HG02642 (cell line): ENCODE measurements around the gene KIF26A.
"Not testable (repeated sequence)": the region's sequence is repeated elsewhere in the genome, so short reads cannot be mapped to it uniquely, and the experiment has no call there.

Source experiments
- ATAC-seq: cut with Tn5 transposase; IDR thresholded peaks from one replicate; pipeline ENCODE4 v1.9.1; 2021; ENCODE audit warnings: mild to moderate bottlenecking; ENCODE audit not compliant: unreplicated experiment, poor library complexity

The KIF26A gene

GRCh38 chr14:104202259-104203070 is 64.1 kb downstream of the KIF26A start:
- ATAC-seq = no peak

GRCh38 chr14:104203071-104203425 is 64.7 kb downstream of the KIF26A start:
- no peak for ATAC-seq

GRCh38 chr14:104204660-104205149 is 66.3 kb downstream of the KIF26A start:
- ATAC-seq = no peak

- no peak for ATAC-seq
Observed at GRCh38 chr14:104205781-104206180, 67.4 kb downstream of the KIF26A start.

GRCh38 chr14:104206281-104206904 is 68.0 kb downstream of the KIF26A start:
- ATAC-seq = no peak

- ATAC-seq = no peak
Observed at GRCh38 chr14:104207142-104208014, 69.0 kb downstream of the KIF26A start.

GRCh38 chr14:104208015-104208295 is 69.6 kb downstream of the KIF26A start:
- not testable (repeated sequence) for ATAC-seq

GRCh38 chr14:104208331-104208730 is 69.9 kb downstream of the KIF26A start:
- ATAC-seq = not testable (repeated sequence)

GRCh38 chr14:104209071-104209470 is 70.7 kb downstream of the KIF26A start:
- ATAC-seq = not testable (repeated sequence)

- no peak for ATAC-seq
Observed at GRCh38 chr14:104209985-104210816, 71.8 kb downstream of the KIF26A start.

GRCh38 chr14:104210817-104211195 is 72.4 kb downstream of the KIF26A start:
- ATAC-seq = no peak

- ATAC-seq = no peak
Observed at GRCh38 chr14:104211215-104211614, 72.8 kb downstream of the KIF26A start.

GRCh38 chr14:104211741-104212140 is 73.4 kb downstream of the KIF26A start:
- no peak for ATAC-seq

- no peak for ATAC-seq
Observed at GRCh38 chr14:104212206-104213095, 74.1 kb downstream of the KIF26A start.

- ATAC-seq = no peak
Observed at GRCh38 chr14:104213301-104214034, 75.1 kb downstream of the KIF26A start.

GRCh38 chr14:104214431-104215218 is 76.2 kb downstream of the KIF26A start:
- no peak for ATAC-seq

- no peak for ATAC-seq
Observed at GRCh38 chr14:104215706-104216334, 77.4 kb downstream of the KIF26A start.
